ENCODE measurements around the gene CNKSR2. TPM values are rescaled to one million over a fixed set of nuclear protein-coding genes. Genes with fewer than 3 reads are reported as not detected.

The CNKSR2 gene
- total and polyA plus RNA-seq, 2 of the 13 experiments (the other 11 are each of a cell fraction or from before 2014, with no cell fraction given): not detected

- Histone ChIP-seq H3K4me3 (replicated peaks in 1 of 3; ENCODE audit: insufficient read depth in 1 of 3, low read depth in 2 of 3, low read length in 3 of 3) (no peak overlapping the region), H3K27me3 (ENCODE audit: control insufficient read depth in 1 of 2, insufficient read depth in 2 of 2, low read length in 2 of 2) (no peaks in the 10 kb centered on the region), H4K20me1 (ENCODE audit: insufficient read depth, low read length) (no peaks in the 10 kb centered on the region), H3K9ac (ENCODE audit: insufficient read depth, low read depth, low read length) (no peak overlapping the region), H3K4me1 (ENCODE audit: insufficient read depth, low read length) (no peaks in the 10 kb centered on the region), H3K9me3 (ENCODE audit: low read length) (no peaks in the 10 kb centered on the region), H3K36me3 (replicated peaks in 1 of 2; ENCODE audit: control insufficient read depth in 1 of 2, insufficient read depth in 2 of 2, low read length in 2 of 2) (no peaks in the 10 kb centered on the region), H2AFZ (ENCODE audit: low read length) (no peak overlapping the region), H3K79me2 (ENCODE audit: insufficient read depth, low read length) (no peaks in the 10 kb centered on the region), H3K4me2 (ENCODE audit: low read depth, low read length) (no peak overlapping the region), H3K27ac (ENCODE audit: extremely low read length, insufficient read depth, low read length) (no peak overlapping the region)
- in situ Hi-C loops (cut with HindIII; ENCODE audit: extremely low pct_ligation_motif_present, low pct_unique_long_range_greater_than_20kb): no loop called here
- BruUV-seq (replicated peaks): no TSS peak
- FAIRE-seq (no peak), ATAC-seq (no peak), DNase-seq (ENCODE audit: low spot score) (no peak)
- POLR2A ChIA-PET: no interaction called here
- intact Hi-C loops (cut with micrococcal nuclease; ENCODE audit: unreplicated experiment): no loop called here
- CTCF ChIA-PET (ENCODE audit: low intra/inter-chr PET ratio, low total read pairs): no interaction called here
- 95% methylated on average over 2 of the region's 2 CpGs for WGBS (ENCODE audit: low lambda C conversion rate)
- TF ChIP-seq MAFK (conservative IDR thresholded peaks at IDR 0.05 in 1 of 2, IDR thresholded peaks at IDR 0.05 in 1 of 2; ENCODE audit: low read length in 2 of 2): peak in 1 of 2 experiments; percentile 53; a peak in 2 of 4 replicates
- TF ChIP-seq MAFF (IDR thresholded peaks at IDR 0.05; ENCODE audit: low read depth, low read length): peak; percentile 19; the same call in 1 of the 2 replicates
- TF ChIP-seq SETDB1 (CRISPR knock-in tag; IDR thresholded peaks at IDR 0.05; ENCODE audit: borderline replicate concordance): no peak
Observed at GRCh38 chrX:21427086-21427485, 52.9 kb downstream of the CNKSR2 start.

GRCh38 chrX:21437036-21437435, 62.8 kb downstream of the CNKSR2 start:
- Histone ChIP-seq H4K20me1 (ENCODE audit: insufficient read depth, low read length) (no peaks in the 10 kb centered on the region), H3K9ac (ENCODE audit: insufficient read depth, low read depth, low read length) (no peak overlapping the region), H3K4me1 (ENCODE audit: insufficient read depth, low read length) (no peaks in the 10 kb centered on the region), H3K4me2 (ENCODE audit: low read depth, low read length) (no peak overlapping the region), H3K4me3 (replicated peaks in 1 of 3; ENCODE audit: insufficient read depth in 1 of 3, low read depth in 2 of 3, low read length in 3 of 3) (no peak overlapping the region), H3K27ac (ENCODE audit: extremely low read length, insufficient read depth, low read length) (no peak overlapping the region), H3K9me3 (ENCODE audit: low read length) (no peaks in the 10 kb centered on the region), H3K79me2 (ENCODE audit: insufficient read depth, low read length) (no peaks in the 10 kb centered on the region), H3K36me3 (replicated peaks in 1 of 2; ENCODE audit: control insufficient read depth in 1 of 2, insufficient read depth in 2 of 2, low read length in 2 of 2) (no peaks in the 10 kb centered on the region), H3K27me3 (ENCODE audit: control insufficient read depth in 1 of 2, insufficient read depth in 2 of 2, low read length in 2 of 2) (no peaks in the 10 kb centered on the region), H2AFZ (ENCODE audit: low read length) (no peak overlapping the region)
- ATAC-seq: no peak
- intact Hi-C loops (cut with micrococcal nuclease; ENCODE audit: unreplicated experiment): no loop called here
- BruUV-seq (replicated peaks): no TSS peak
- no peak for FAIRE-seq
- ChIA-PET CTCF (ENCODE audit: low intra/inter-chr PET ratio, low total read pairs) (no interaction called here), POLR2A (no interaction called here)
- WGBS (ENCODE audit: low lambda C conversion rate): 5% methylated on average over 1 of the region's 1 CpG
- in situ Hi-C loops (cut with HindIII; ENCODE audit: extremely low pct_ligation_motif_present, low pct_unique_long_range_greater_than_20kb): no loop called here
- no peak for DNase-seq (ENCODE audit: low spot score)
- TF ChIP-seq ZNF17 (CRISPR knock-in tag; IDR thresholded peaks at IDR 0.05) (no peak), XBP1 (CRISPR knock-in tag; IDR thresholded peaks at IDR 0.05) (no peak), FOXM1 (CRISPR knock-in tag; IDR thresholded peaks at IDR 0.05) (no peak), SNAPC4 (CRISPR knock-in tag; IDR thresholded peaks at IDR 0.05) (no peak), ZNF281 (CRISPR knock-in tag; IDR thresholded peaks at IDR 0.05; ENCODE audit: borderline replicate concordance) (no peak)

Measured in HepG2 (cell line).